Stimulated activated naive B cell treated with anti-CD40 and anti-IgM and Interleukin-4, amounts not matched to agents 10 μg/mL and 1 μg/mL and 100 μg/mL, for 72 hours (primary cell): ENCODE results near the gene CST8.
A peak's percentile ranks its signal among the peaks of the same experiment; 100 is the strongest.
"Not testable (repeated sequence)": the region's sequence is repeated elsewhere in the genome, so short reads cannot be mapped to it uniquely, and the experiment has no call there.

Source experiments
- ATAC-seq, 2 donors: fragments of 150-1000 bp; cut with Tn5 transposase; replicated peaks; 2 replicates each; pipeline ENCODE4 v1.10.0; 2021; ENCODE audit warnings: moderate library complexity in 1 of 2
- DNase-seq: peaks from one replicate; pipeline ENCODE4 v3.0.0; 2021
- H3K27ac Mint-ChIP-seq: one replicate; pipeline ENCODE4 v1.8.0; 2022; ENCODE audit warnings: mild to moderate bottlenecking, mixed read lengths
- H3K27me3 Mint-ChIP-seq, 2 donors: one replicate each; pipeline ENCODE4 v1.8.0; 2022; ENCODE audit warnings: mixed read lengths in 2 of 2
- H3K36me3 Mint-ChIP-seq, 2 donors: one replicate each; pipeline ENCODE4 v1.8.0; 2022; ENCODE audit warnings: mixed read lengths in 2 of 2, mild to moderate bottlenecking in 1 of 2
- H3K4me1 Mint-ChIP-seq, 2 donors: one replicate each; pipeline ENCODE4 v1.8.0; 2022; ENCODE audit warnings: mixed read lengths in 2 of 2, mild to moderate bottlenecking in 1 of 2
- H3K4me3 Mint-ChIP-seq, 2 donors: one replicate each; pipeline ENCODE4 v1.8.0; 2022; ENCODE audit warnings: mild to moderate bottlenecking in 2 of 2, mixed read lengths in 2 of 2, moderate library complexity in 1 of 2
- H3K9me3 Mint-ChIP-seq, 2 donors: one replicate each; pipeline ENCODE4 v1.8.0; 2022; ENCODE audit warnings: mixed read lengths in 2 of 2, mild to moderate bottlenecking in 1 of 2

CST8 gene

DNA sequence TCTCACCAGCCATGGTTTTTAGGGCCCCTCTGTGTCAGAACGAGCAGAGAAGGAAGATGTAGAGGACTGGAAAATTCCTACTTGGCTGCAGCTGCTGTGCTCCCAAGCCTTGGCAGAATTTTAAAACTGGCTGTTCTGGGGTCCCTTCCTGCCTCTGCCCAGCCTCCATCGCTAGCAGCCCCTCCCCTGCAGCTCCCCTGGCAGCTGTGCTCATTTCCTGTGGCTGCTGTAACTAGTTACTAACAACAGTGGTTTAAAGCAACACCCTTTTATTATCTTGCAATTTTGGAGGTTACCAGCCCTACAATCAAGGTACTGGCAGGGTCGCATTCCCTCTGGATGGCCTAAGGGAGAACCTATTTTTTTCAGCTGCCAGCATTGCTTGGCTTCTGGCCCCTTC, 34.5 kb upstream of the CST8 start:
- Mint-ChIP-seq H3K4me3 (no peak overlapping the region), H3K27me3 (no peaks in the 10 kb centered on the region), H3K9me3 (no peaks in the 10 kb centered on the region), H3K4me1 (peaks cover 0 to 6% of the 10 kb centered on the region in 2 donors), H3K27ac (no peak overlapping the region), H3K36me3 (no peaks in the 10 kb centered on the region)
- no peak for ATAC-seq
- DNase-seq, result no peak

DNA sequence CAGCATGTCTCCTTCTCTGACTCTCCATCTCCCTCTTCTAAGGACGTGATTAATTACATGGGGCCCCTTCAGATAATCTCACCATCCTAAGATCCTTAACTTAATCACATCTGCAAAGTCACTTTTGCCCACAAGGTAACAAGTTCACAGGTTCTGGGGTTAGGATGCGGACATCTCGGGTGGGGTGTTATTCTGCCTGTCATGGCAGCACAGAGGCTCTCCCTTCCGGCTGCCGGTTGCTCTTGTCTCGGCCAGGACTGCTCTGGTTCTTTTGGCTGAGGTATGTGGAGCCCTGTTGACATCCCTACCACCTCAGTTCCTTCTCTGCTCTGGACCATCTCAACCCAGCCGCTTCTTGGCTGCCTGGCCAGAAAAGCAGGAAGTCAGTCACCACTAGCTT, 34.0 kb upstream of the CST8 start:
- Mint-ChIP-seq H3K27me3 (no peaks in the 10 kb centered on the region), H3K36me3 (no peaks in the 10 kb centered on the region), H3K4me3 (no peak overlapping the region), H3K27ac (no peak overlapping the region), H3K4me1 (peaks cover 0 to 6% of the 10 kb centered on the region in 2 donors), H3K9me3 (no peaks in the 10 kb centered on the region)
- no peak for DNase-seq
- no peak for ATAC-seq

- H3K4me1 Mint-ChIP-seq, result peaks cover 0 to 6% of the 10 kb centered on the region in 2 donors
- ATAC-seq (no peak), DNase-seq (no peak)
- no peaks in the 10 kb centered on the region for H3K36me3 Mint-ChIP-seq
- no peak overlapping the region for H3K27ac Mint-ChIP-seq
- peaks cover 0 to 4% of the 10 kb centered on the region in 2 donors for H3K9me3 Mint-ChIP-seq
- H3K4me3 Mint-ChIP-seq, result no peak overlapping the region
- no peaks in the 10 kb centered on the region for H3K27me3 Mint-ChIP-seq
Observed at GRCh38 chr20:23459461-23460150, 31.3 kb upstream of the CST8 start.

- Mint-ChIP-seq H3K27me3 (peaks cover 0 to 4% of the 10 kb centered on the region in 2 donors), H3K27ac (no peak overlapping the region), H3K9me3 (peaks cover 7% of the 10 kb centered on the region in 2 donors), H3K4me1 (peaks cover 0 to 6% of the 10 kb centered on the region in 2 donors), H3K36me3 (peaks cover 0 to 4% of the 10 kb centered on the region in 2 donors), H3K4me3 (no peak overlapping the region)
- DNase-seq, result no peak
- no peak for ATAC-seq
Observed at GRCh38 chr20:23461180-23461579, 29.7 kb upstream of the CST8 start.

GRCh38 chr20:23466961-23467360, 24.0 kb upstream of the CST8 start:
- not testable (repeated sequence) for DNase-seq, H3K27ac Mint-ChIP-seq, H3K4me1 Mint-ChIP-seq, H3K4me3 Mint-ChIP-seq, H3K36me3 Mint-ChIP-seq, ATAC-seq, H3K27me3 Mint-ChIP-seq
- peaks cover 12 to 20% of the 10 kb centered on the region in 2 donors for H3K9me3 Mint-ChIP-seq

DNA sequence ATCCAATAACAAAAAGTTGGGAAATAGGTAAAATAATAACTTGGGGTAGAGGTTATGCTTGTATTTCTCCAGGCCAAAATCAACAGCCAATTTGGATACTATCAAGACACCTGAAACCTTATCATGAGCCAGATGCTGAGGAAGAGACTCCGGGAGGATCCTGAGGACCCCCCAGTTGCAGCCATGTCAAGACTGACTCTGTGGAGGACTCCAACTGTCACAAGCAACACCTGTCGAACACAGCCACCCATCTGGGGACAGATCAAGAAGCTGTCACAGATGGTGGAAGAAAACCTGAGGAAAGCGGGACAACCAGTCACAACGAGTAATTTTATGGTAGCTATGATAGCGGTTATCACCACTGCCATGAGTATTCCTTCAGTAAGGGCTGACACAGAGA, 18.6 kb upstream of the CST8 start:
- ATAC-seq, H3K27ac Mint-ChIP-seq, H3K36me3 Mint-ChIP-seq, H3K4me3 Mint-ChIP-seq, H3K9me3 Mint-ChIP-seq, H3K27me3 Mint-ChIP-seq, DNase-seq, H3K4me1 Mint-ChIP-seq: not testable (repeated sequence)

- H3K27me3 Mint-ChIP-seq, DNase-seq, H3K9me3 Mint-ChIP-seq, H3K36me3 Mint-ChIP-seq, H3K4me1 Mint-ChIP-seq, ATAC-seq, H3K27ac Mint-ChIP-seq, H3K4me3 Mint-ChIP-seq: not testable (repeated sequence)
Observed at GRCh38 chr20:23473293-23473692, 17.6 kb upstream of the CST8 start.

- no peaks in the 10 kb centered on the region for H3K27me3 Mint-ChIP-seq
- ATAC-seq (no peak), DNase-seq (no peak)
- H3K27ac Mint-ChIP-seq, result no peak overlapping the region
- H3K36me3 Mint-ChIP-seq, result no peaks in the 10 kb centered on the region
- H3K4me3 Mint-ChIP-seq, result no peak overlapping the region
- no peaks in the 10 kb centered on the region for H3K9me3 Mint-ChIP-seq
- H3K4me1 Mint-ChIP-seq, result no peaks in the 10 kb centered on the region
Observed at GRCh38 chr20:23475395-23475794, 15.5 kb upstream of the CST8 start.

DNA sequence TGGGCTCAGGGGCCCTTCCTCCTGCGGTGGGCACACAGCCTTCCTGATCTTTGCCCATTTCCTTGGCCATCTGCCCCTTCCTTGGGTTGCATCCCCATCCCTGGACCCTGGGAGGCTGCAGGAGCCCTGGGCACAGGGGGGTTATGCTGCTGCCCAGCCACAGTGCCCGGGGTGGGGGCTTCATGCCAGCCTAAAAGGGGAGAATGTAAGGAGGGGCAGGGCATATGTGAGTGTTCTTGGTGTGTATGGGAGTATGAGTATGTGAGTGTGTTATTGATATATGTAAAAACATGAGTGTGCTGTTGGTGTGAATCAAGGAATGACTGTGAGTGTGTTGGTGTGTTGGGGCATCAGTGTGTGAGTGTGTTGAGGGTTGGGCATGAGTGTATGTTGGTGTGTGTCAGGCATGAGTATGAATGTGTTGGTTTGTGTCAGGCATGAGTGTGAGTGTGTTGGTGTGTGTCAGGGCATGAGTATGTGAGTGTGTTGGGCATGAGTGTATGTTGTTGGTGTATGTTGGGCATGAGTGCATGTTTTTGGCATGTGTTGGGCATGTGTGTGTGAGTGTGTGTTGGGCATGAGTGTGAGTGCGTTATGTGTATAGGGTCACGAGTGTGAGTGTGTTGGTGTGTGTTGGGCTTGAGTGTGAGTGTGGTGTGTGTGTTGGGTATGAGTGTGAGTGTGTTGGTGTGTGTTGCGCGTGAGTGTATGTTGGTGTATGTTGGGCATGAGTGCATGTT, 14.7 kb upstream of the CST8 start:
- H3K27me3 Mint-ChIP-seq, result no peaks in the 10 kb centered on the region

DNA sequence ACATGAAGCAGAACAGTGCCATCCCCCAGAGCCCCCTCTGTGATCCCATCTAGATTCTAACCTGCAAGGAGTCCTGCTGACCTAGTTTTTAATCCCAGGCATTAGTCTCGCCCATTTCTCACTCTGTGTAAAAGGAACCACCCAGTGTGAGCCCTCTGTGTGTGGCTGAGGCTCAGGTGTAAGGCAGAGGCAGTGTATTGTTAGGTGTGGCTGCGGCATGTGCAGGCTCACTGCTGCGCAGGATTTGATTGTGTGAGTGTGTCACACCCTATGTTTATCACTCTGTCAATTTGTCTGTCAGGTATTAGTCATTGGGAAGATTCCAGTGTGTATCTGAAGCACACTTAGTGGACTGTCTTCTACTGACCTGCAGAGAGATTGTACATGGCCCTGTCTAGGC, 13.7 kb upstream of the CST8 start:
- ATAC-seq, result no peak
- Mint-ChIP-seq H3K4me3 (no peak overlapping the region), H3K36me3 (no peaks in the 10 kb centered on the region), H3K9me3 (no peaks in the 10 kb centered on the region), H3K27me3 (no peaks in the 10 kb centered on the region), H3K4me1 (no peaks in the 10 kb centered on the region), H3K27ac (no peak overlapping the region)
- DNase-seq, result no peak

More for the DNA sequence above, 14.7 kb upstream of the CST8 start:
- no peak overlapping the region for H3K27ac Mint-ChIP-seq
- DNase-seq (no peak), ATAC-seq (no peak)
- H3K36me3 Mint-ChIP-seq, result no peaks in the 10 kb centered on the region
- no peaks in the 10 kb centered on the region for H3K9me3 Mint-ChIP-seq
- H3K4me1 Mint-ChIP-seq, result no peaks in the 10 kb centered on the region
- no peak overlapping the region for H3K4me3 Mint-ChIP-seq

DNA sequence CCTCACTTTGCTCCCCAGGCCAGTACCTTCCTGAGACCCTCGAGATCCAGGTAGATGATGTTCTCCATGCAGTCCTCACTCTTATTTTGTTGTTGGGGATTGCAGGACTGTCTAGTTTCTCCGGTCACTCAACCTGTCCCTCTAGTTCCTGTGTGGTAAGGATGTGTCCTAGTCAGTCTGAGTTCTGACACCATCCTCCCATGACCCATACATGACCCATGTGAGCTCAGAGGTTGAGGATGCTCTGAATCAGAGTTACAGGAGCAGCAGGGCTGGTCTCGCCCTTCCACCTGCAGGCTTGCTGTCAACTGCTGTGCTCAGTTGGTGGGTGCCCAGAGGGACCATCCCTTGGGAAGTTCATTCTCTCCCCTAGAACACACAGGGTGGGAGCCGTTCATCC, 11.9 kb upstream of the CST8 start:
- peaks cover 1 to 3% of the 10 kb centered on the region in 2 donors for H3K4me1 Mint-ChIP-seq
- no peaks in the 10 kb centered on the region for H3K27me3 Mint-ChIP-seq
- H3K27ac Mint-ChIP-seq, result no peak overlapping the region
- no peaks in the 10 kb centered on the region for H3K36me3 Mint-ChIP-seq
- DNase-seq (no peak), ATAC-seq (no peak)
- H3K9me3 Mint-ChIP-seq, result no peaks in the 10 kb centered on the region
- no peak overlapping the region for H3K4me3 Mint-ChIP-seq

- DNase-seq, result no peak
- Mint-ChIP-seq H3K9me3 (peaks cover 0 to 1% of the 10 kb centered on the region in 2 donors), H3K4me3 (no peak overlapping the region), H3K27me3 (no peaks in the 10 kb centered on the region), H3K4me1 (peaks cover 4 to 11% of the 10 kb centered on the region in 2 donors), H3K36me3 (no peaks in the 10 kb centered on the region), H3K27ac (no peak overlapping the region)
- no peak for ATAC-seq
Observed at GRCh38 chr20:23482138-23482537, 8.8 kb upstream of the CST8 start.

GRCh38 chr20:23484081-23484480, 6.8 kb upstream of the CST8 start:
- no peaks in the 10 kb centered on the region for H3K36me3 Mint-ChIP-seq
- peaks cover 6 to 19% of the 10 kb centered on the region in 2 donors for H3K4me1 Mint-ChIP-seq
- DNase-seq (no peak), ATAC-seq (peak; percentile 45 to 63)
- peaks cover 0 to 1% of the 10 kb centered on the region in 2 donors for H3K9me3 Mint-ChIP-seq
- no peak overlapping the region for H3K27ac Mint-ChIP-seq
- H3K27me3 Mint-ChIP-seq, result no peaks in the 10 kb centered on the region
- no peak overlapping the region for H3K4me3 Mint-ChIP-seq

DNA sequence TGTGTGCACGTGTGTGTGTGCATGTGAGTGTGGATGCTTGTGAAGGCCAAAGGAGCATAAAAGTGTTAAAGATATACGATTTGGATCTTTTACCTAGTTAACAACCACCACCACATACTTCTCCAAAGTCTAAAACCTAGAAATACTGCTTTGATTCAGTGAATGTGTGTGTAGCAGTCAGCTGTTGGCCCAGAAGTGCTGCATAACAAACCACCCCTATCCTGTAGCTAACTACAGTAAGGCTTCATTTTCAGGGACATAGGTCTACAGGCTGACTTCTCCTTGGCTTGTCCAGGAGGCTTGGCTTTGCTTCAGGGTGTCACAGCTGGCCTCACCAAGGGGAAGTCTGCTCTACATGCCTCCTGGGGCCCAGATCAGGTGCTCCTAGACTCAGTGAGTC, 2.4 kb upstream of the CST8 start:
- DNase-seq (no peak), ATAC-seq (no peak)
- Mint-ChIP-seq H3K4me3 (no peak overlapping the region), H3K4me1 (peaks cover 22 to 50% of the 10 kb centered on the region in 2 donors), H3K9me3 (peaks cover 0 to 1% of the 10 kb centered on the region in 2 donors), H3K27ac (no peak overlapping the region), H3K27me3 (no peaks in the 10 kb centered on the region), H3K36me3 (no peaks in the 10 kb centered on the region)

DNA sequence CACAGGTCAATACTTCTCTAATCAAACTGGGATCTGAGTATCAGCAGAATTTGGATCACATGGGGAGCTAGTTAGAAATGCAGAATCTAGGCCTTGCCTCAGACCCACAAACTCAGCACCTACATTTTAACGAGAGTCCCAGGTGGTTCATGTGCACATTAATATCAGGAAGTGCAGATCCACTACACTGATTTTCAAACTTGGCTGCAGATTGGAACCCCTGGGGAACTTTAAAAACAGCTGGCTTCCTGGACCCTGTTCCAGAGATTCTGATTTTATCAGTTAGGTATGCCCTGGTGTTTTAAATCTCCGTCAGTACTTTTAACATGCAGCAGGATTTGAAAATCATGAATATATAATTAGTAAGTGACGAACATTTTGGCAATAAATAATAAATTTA, 1.9 kb upstream of the CST8 start:
- Mint-ChIP-seq H3K36me3 (no peaks in the 10 kb centered on the region), H3K4me1 (peaks cover 22 to 47% of the 10 kb centered on the region in 2 donors), H3K4me3 (no peak overlapping the region), H3K27ac (no peak overlapping the region), H3K27me3 (no peaks in the 10 kb centered on the region), H3K9me3 (peaks cover 0 to 1% of the 10 kb centered on the region in 2 donors)
- no peak for DNase-seq
- ATAC-seq, result no peak
